ENCODE data around the gene INPP5D. TPM values are rescaled to one million over a fixed set of nuclear protein-coding genes. Genes with fewer than 3 reads are reported as not detected.

The INPP5D gene
- total RNA-seq, 1 experiment from 2014 or later = 12.7 TPM

- Histone ChIP-seq H3K4me1 (ENCODE audit: insufficient read depth, low read length) (no peaks in the 10 kb centered on the region), H3K56ac (ENCODE audit: insufficient read length, low read depth, low read length) (no peak overlapping the region), H4K5ac (ENCODE audit: insufficient read length, low read depth, low read length) (no peak overlapping the region), H2BK15ac (ENCODE audit: low read depth, low read length) (no peak overlapping the region), H3K14ac (ENCODE audit: insufficient read depth, low read length) (no peak overlapping the region), H2BK120ac (ENCODE audit: low read depth, low read length, poor library complexity, severe bottlenecking) (no peak overlapping the region), H3K79me2 (ENCODE audit: insufficient read depth, low read length) (peaks cover 2% of the 10 kb centered on the region; the same call in 1 of the 2 replicates), H4K20me1 (ENCODE audit: control insufficient read depth, insufficient read depth, insufficient read length) (no peaks in the 10 kb centered on the region), H3K9me3 (ENCODE audit: control insufficient read depth, low read depth, low read length) (peaks cover 7% of the 10 kb centered on the region), H2AK5ac (ENCODE audit: insufficient read length, low read length) (no peak overlapping the region), H3K23ac (ENCODE audit: insufficient read length, low read depth, low read length) (no peak overlapping the region), H3K27ac (ENCODE audit: insufficient read length, low read depth, low read length) (no peak overlapping the region), H3K23me2 (ENCODE audit: insufficient read length, low read depth, low read length, poor library complexity, severe bottlenecking) (peaks cover 1% of the 10 kb centered on the region), H3K4ac (ENCODE audit: low read depth, low read length) (no peak overlapping the region), H3K18ac (ENCODE audit: insufficient read length, low read depth, low read length) (no peak overlapping the region), H4K91ac (ENCODE audit: insufficient read length, low read depth, low read length) (no peak overlapping the region), H3K4me2 (ENCODE audit: insufficient read depth, insufficient read length, low read length) (no peak overlapping the region), H3K27me3 (ENCODE audit: insufficient read depth, low read length) (no peaks in the 10 kb centered on the region), H2BK5ac (ENCODE audit: insufficient read length, low read length) (no peak overlapping the region), H3K79me1 (ENCODE audit: insufficient read depth, low read depth, low read length, poor library complexity, severe bottlenecking) (no peaks in the 10 kb centered on the region), H3K9ac (ENCODE audit: extremely low read depth, insufficient read length, low read length) (no peak overlapping the region), H4K8ac (replicated peaks; ENCODE audit: insufficient read length, low read depth, low read length) (no peak overlapping the region), H3T11ph (ENCODE audit: low read length) (no peak overlapping the region), H2BK20ac (ENCODE audit: low read depth, low read length, poor library complexity, severe bottlenecking) (no peak overlapping the region), H2AFZ (ENCODE audit: low read length) (no peak overlapping the region), H2BK12ac (ENCODE audit: insufficient read length, low read depth, low read length) (no peak overlapping the region)
- Mint-ChIP-seq H3K4me1 (no peaks in the 10 kb centered on the region), H3K27ac (no peak overlapping the region), H3K9me3 (peaks cover 12 to 18% of the 10 kb centered on the region in 2 experiments), H3K36me3 (ENCODE audit: insufficient read depth in 1 of 3, low read depth in 3 of 3) (peaks cover 8 to 15% (median 9%) of the 10 kb centered on the region in 3 experiments; a peak in 6 of 7 replicates), H3K27me3 (ENCODE audit: low read depth) (peaks cover 5% of the 10 kb centered on the region), H3K4me3 (no peak overlapping the region)
- DNase-seq = no peak
- WGBS (ENCODE audit: extremely low coverage, insufficient read length, low lambda C conversion rate) = no CpG with 5 or more reads among the region's 2 CpGs
- no peak for TF ChIP-seq CTCF (conservative IDR thresholded peaks at IDR 0.05)
Observed at GRCh38 chr2:233247116-233247515, 187.0 kb downstream of the INPP5D start.
